Fibroblast of the conjunctiva (primary cell): ENCODE measurements around the gene MOXD1.

ENCODE experiments used
- DNase-seq: peaks from one replicate; pipeline ENCODE4 v3.0.0-alpha.2; 2010; ENCODE audit warnings: low read depth

The MOXD1 gene

DNA sequence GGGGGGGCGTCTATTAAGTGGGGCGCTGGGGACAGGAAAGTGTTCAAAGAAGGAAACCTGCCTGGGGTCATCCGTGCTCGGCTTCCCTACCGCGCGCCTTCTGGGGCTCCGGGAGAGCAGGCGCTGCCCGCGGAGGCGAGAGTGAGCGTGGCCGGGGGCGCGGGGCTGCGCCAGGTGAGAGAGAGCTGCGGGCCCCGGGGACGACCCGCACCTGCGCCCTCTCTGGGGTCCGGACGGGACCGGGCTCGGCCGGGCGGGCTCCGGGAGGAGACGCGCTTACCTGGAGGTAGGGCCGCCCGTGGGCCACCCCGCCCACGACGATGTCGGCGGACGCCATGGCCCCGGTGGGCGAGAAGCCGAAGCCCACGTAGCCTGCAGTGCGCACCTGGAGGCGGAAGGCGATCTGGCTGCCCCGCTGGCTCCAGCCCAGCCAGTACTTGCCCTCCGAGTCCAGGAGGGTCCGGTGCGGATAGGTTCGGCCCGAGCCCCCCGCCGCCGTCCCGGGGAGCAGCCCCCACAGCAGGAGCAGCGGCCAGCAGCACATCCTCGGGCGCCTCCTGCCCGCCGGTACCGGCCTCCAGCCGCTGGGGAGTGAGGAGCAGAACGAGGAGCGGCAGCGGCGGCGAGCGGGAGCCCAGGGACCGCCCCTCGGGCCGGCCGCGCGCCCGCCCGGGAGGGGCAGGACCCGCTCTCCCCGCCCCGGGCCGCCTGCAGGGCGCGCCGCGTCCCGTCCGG is at the start of gene MOXD1:
MOXD1 (minus strand) TSS at position 593 of the 735 bp plus-strand sequence; CDS start at position 544, 49 bp downstream.
- no peak for DNase-seq

DNA sequence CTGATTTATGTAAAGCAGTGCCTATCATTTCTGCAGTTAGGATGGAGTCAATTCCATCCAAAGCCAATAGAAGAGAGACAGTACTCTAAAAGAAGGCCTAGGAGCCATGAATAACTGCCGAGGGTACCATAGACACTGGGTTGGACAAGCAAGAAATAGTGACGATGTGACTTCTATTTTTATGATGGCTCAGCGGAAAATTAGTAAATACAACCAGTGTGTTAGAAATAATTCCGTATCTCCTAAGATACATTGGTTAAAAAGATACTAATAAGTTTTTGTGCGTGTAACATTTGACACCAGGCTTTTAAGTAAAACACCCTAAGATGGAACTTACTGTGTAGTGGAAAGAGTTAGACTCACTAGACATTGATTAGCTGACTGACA is 45.6 kb upstream of the MOXD1 start:
- DNase-seq, result no peak

DNA sequence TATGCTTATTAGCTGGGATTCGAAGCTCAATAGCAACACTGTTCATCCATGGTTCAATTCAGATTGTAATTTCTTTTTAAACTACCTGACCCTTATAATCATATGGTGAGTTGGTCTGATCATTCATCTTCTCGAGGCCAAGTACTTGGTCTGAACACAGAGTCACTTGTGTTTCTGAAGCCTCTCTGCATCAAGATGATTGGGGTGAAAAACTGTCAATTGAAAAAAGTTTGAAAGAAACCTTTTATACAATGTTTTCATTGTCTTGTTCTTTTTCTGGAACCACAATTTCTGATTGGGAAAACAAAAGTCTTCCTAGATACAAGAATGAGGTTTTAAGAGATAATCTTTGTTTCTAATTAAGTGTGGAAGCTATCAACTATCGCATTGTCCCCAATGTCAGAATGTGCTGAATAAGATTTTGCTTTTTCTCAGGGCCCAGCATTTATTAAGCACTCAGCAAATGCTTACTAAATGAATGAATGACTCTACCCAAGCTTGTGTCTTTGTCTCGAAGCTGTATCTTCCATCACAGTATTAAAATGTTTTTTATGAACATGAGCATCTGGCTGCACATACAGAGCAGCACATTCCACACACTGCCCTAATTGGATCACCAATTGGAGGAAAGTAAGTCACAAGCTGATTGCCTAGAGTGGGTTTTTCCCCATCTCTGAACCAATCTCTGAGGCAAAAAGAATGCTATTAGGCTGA is 45.0 kb upstream of the MOXD1 start:
- no peak for DNase-seq

DNA sequence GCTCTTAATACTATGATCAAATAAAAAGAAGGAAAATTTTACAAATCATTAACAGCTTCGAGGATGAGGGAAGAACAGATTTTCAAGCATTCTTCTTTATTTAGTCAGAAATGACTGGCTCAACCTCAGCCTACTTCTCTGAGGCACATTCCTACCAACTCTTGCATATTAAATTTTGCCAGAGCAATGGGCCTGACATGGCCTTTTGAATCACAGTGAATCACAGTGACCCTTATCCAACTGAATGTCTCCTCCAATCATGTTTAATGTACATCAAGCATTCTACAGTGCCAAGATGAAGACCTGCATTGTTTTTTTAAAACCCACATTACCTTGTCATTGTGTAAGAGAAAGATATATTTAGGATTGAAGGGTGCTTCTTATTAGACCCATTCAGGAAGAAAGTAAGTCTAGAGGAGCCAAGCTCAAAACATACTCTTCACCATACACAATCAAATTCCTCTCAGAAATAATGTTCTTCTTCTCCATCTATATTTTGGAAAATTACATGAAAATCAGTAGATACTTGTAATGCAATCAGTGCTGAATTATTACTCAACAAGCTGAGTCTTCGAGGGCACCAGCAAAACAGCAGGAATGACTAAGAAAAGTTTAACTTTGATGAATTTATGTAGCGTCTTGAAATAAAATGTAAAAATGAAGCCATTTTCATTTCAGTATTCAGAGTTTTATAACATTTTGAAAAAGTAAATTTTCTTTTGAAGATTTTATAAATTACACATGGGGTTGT is 44.1 kb upstream of the MOXD1 start:
- peak; percentile 68 for DNase-seq

DNA sequence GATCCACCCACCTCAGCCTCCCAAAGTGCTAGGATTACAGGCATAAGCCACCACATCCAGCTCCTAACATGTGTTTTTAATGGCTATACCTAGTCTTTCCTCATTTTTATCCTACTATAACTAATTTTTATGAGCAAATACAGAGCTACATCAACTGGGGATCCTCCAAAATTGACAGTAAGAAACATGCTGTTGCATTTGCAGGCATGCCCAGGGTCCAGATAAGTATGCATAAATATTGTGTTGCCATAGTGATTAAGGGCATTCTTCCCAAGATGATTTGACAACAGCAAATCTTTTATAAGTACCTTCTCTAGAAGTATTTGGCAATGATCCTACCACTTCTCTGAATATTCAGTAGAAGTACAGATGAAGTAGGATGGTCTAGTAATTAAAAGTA is 41.9 kb upstream of the MOXD1 start:
- DNase-seq, result no peak

DNA sequence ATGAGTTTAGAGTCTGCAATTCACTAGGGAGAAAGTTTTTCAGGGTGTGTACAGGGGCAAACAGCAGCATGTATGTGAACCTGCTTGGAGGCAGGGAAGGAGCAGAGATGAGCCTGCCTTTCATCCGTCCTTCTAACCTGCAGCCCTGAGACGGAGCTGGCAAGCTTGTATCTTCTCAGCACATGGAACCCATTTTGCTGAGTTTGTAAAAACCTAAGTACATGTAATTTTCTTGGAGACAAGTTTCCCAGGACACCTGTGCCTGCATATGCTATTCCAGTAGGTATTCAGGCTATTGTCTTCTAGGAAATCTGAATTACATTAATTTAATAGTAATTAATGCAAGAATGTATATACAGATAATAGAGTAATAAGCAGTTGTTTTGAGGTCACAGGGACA is 28.8 kb upstream of the MOXD1 start:
- DNase-seq, result no peak

DNA sequence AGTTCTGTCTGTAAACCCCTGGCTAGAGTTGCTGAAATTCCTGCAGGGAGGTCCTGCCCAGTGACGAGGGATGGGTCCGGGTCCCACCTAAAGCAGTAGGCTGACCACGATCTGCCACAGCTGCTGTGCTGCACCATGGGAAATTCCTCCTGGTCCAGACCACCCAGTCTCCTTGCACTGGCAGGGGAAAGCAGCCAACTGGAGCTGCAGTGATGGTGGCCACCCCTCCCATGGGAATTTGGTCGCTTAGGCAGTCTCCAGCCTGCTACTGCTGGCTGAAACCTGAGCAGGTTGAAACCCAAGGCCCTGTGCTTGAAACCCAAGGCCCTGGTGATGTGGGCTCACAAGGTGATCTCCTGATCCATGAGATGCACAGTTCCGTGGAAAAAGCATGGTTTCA is 23.9 kb upstream of the MOXD1 start:
- DNase-seq, result no peak

DNA sequence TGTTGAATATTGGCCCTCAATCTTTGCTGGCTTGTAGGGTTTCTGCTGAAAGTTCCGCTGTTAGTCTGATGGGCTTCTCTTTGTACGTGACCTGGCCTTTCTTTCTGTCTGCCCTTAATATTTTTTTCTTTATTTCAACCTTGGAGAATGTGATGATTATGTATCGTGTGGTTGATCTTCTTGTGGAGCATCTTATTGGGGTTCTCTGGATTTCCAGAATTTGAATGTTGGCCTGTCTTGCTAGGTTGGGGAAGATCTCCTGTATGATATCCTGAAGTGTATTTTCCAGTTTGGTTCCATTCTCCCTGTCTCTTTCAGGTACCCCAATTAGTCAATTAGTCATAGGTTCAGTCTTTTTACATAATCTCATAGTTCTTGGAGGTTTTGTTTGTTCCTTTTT is 22.6 kb upstream of the MOXD1 start:
- DNase-seq, result no peak

DNA sequence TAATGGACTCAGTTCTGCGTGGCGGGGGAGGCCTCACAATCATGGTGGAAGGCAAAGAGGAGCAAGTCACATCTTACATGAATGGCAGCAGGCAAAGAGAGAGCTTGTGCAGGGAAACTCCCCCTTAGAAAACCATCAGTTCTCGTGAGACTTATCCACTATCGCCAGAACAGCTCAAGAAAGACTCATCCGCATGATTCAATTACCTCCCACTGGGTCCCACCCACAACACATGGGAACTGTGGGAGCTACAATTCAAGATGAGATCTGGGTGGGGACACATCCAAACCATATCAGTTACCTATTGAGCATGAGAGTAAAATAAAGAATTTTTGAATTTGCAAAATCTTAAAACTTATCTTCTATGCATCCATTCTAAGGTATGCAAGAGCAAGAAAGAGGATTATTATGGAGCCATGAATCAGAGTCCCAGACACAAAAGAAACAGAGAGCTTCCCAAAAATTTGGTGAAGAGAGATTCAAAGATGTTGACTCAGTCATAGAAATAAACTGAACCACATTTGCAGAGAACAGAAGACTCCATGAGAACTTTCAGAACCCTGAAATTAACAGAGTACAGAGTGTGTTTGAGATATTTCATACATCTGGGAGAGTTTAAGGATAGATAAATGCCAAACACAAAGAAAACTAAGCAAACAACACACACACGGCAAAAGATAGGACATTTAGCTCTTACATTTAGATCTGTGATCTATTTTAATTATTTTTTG is 17.1 kb upstream of the MOXD1 start:
- DNase-seq, result no peak

DNA sequence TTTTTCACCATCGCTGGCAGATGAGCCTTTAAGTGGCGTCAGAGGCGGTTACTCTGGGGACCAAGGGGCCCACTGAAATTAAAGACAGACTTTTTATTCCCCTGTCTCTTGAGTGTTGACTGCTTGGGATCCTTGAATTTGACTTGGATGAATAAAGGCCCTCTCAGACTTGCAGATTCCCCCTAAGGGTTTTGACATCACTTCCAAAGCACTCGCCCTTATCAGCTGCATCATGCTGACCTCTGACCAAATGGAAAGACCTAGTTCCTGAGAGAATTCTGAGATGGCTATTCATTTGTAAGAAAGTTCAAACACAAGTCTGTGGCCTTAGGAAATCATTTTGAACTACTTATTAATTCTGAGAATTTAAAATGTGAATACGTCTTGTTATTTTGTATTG is 13.5 kb upstream of the MOXD1 start:
- no peak for DNase-seq

DNA sequence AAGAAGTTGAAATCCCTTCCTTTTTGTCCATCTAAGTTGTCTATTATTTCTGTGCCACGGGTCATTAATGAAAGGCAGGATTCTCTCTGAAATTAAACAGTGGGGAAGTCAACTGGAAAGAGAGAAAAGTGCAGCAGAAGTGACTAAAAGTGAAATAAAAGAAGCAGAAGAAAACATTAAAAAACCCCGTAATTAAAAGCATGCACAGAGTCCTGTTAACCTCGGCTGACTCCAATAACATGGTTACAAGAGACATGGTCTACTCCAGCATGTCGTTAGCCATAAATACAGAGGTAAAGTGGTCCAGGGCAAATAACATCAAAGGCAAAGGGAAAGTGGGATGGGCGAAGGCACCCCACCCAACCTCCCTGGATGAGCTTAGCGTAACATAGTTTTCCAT is 13.0 kb upstream of the MOXD1 start:
- DNase-seq, result no peak

DNA sequence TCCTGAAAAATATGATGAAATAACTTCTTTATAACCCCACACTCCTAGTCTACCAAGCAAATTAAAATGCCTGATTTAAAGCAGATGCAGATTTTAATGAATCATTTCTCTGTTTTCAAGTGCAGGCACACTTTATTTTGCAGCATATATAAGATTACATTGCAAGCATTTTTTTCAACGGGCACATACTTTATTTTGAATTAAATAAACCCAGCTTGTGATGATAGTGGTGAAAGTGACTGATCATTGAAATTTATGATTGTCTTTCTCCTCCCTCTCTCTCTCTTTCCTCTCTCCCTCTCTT is 12.2 kb upstream of the MOXD1 start:
- no peak for DNase-seq

DNA sequence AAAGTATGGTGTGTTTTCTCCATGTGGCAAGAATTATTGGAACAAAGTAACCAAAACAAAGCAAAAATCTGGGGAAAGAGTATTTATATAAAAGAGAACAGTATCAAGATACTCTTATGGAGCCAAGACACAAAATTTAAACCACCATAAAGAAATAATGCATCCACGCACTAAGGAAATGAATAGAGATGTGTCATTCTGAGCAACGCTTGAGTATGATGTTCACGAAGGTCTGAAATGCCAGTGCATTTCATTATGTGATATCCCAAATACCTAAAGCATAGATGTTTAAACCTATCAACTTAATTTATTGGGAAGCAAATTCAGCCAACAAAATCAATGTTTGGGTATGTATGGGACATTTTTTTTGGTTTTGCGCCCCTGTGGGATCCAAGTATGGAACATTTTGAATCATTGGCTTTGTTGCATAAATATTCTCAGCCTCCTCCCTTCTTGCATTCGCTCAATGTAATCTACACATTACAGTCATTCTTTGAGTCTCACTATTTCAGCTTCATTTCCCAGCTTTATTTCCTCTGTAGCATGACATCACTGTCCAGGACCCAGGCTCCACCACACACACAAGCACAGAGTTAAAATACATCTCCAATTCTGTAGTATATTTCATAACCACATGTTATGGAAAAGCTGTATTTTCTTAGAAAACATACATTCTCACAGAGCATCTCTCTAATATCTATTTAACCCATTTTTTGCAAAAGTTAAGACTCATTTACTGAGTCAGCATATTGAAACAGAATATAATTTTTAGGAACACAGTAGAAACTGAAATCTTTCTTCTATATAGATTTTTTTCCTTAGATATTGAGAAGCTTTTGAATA is 11.6 kb upstream of the MOXD1 start:
- DNase-seq, result no peak

DNA sequence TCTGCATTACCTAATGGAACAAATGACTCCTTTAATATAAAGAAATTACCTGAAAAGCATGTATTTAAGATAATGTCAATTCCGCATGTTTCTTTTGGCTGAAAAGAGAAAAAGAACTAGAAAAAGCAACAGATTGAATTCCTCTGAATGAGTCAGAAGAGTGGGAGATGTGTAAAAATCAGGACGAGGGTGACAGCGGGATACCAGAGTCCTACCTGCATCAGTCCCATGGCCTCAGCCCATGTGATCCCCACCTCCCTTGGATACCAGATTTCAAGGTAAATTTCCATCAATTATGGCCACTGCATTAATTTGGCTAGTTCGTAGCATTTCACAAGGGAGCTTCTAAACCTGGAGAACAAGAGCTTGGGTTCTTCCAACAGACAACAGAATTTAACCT is 10.0 kb upstream of the MOXD1 start:
- DNase-seq, result no peak

DNA sequence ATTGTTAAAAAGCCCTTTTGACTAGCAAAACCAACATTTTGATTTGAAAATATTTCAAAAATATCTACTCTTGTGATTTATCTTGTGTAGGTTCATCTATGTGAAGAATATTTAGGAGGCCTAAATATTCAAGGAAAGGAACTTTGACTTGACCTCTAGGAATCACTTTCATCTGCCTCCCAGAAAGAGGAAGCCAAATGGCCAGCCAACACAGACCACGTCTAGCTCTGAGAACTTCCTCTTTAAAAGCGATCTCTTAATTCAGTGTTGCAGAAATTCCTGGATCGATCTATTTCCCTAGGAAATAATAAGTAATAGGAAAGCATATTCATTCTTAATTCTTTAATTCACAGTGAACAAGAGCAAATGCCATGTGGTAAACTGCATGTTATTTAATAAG is 9.6 kb upstream of the MOXD1 start:
- DNase-seq, result no peak

DNA sequence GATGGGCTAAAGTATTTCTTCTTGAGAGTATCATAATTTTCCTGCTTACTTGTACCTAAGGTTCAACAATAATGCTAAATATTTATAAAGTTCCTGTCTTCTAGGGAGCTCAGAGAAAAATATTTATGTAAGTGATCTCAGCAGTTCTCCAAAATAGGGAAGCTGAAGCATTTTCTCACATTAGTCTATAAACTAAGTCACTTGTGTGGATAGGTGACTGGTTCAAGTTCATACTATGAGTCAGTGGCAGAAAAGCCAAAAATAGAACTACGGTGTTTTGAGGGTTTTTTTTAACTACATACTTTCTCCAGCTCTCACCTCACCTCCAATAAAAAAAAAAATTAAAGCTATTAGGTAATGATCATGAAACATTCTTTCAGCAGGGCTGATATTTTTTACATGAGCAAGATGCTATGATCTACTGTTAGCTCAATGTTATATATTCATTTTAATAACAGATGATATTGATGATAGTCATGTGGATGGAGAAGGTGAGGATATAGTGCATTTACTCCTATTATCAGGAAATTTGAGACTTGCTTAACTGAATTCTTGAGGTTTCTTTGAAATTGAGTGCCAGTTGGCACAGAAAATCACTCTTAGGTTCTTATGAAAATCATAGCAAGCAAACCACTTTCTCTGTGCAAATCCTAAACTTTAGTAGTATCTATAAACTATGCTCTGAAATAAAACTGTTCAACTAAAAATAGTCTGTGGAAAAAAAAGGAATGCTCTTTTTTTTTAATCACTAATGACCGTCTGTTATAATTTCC is 4.1 kb upstream of the MOXD1 start:
- DNase-seq, result no peak

DNA sequence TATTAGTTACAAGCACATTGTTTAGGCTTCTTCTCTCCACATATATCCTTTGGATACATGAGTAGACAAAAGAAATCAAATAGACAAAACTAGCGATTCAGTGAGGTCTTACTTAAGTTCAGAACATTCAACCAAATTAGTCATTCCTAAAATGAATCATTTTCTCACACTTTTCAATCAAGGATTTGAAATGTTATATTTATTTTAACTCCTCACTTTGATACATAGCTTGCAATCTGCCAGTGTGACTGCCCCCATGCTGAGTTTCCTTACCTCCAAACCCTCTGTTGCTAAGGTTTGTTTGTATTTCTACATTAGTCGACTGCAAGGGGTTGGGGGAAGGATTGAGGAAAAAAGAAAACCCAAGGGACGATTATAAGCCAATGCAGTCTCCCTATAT is 3.5 kb upstream of the MOXD1 start:
- DNase-seq, result no peak

DNA sequence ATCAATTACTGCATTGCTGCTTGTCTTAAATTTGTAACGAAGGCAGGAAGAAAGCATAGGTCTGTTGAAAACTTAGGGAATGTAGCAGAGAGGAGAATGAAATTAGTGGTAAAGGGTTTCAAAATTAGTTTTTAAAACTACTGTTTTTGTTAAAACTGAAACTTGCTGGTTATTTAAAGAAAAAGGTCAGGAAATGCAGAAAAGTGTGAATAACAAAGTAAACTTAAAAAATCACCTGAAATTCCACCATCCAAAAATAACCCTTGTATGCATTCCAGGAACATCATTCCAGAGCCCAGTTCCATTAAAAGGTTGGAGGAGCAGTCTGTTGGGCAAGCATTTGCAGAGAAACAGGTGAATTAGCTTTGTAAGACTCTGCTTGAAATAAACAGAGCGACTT is 3.1 kb upstream of the MOXD1 start:
- no peak for DNase-seq

DNA sequence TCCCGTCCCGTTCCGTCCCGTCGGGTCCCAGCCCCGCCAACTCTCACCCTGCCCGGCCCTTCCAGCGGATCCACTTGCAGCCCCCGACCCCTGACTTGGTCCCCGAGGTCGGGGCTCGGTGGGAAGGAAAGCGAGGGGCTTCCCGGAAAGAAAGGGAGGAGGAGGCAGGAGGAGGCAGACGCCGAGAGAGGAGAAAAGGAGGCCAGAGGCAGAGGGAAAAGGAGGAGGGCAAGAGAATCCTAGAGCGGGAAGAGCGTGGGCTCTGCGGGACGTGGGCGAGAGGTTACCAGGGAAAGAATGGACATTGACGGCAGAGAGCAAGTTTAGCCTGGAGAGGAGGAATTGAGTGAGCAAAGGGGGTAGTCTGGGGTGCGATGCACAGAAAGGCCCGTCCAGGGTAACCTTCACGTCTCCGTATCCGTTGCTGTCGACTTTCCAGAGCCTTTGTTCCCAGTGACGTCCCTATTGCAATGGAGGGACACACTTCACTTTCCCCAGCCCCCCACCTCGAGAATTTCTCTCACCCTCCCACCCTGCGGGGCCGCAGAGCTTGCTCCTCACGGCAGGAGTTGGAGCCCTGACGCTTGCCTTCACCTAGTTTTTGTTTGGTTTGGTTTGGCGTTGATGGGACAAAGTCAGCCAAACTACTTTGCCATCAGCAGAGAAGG is 477 bp upstream of the MOXD1 start:
- DNase-seq, result no peak

DNA sequence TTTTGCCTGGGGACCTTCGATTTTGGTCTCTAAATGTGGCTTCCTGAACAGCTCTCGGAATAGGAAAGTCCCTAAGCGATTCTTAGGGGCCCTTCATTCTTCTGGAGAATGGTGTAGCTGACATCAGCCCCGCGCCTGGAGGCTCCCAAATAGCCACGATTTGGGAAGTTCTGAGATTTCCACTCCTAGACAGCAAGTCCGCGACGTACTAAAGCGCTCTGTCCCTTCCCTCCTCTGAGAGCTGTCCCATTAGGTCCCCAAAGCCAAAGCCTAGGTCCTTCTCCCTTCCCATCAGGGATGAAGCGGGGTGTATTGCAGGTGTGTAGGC is 756 bp downstream of the MOXD1 start:
- DNase-seq, result no peak
